Common myeloid progenitor, CD34-positive (primary cell): ENCODE results near the gene FASTKD2.
A peak's percentile ranks its signal among the peaks of the same experiment; 100 is the strongest.

Experiments
- CTCF ChIA-PET: fragments of 350-600 bp; sonication (Branson Sonifier 250); formaldehyde crosslinking; loops from one replicate; lab custom pipeline; 2021; ENCODE audit warnings: antibody characterized with exemption; lab: Charles Lee
- POLR2A ChIA-PET: fragments of 350-600 bp; sonication (Branson Sonifier 250); formaldehyde crosslinking; loops from one replicate; lab custom pipeline; 2021; ENCODE audit warnings: antibody characterized with exemption; lab: Charles Lee
- DNase-seq, 3 donors: peaks; one replicate each; pipeline versions ENCODE4 v3.0.0 to v3.0.0-alpha.2; 2013
- H3K27ac ChIP-seq, 2 experiments: 1 replicate in 1 of 2; 2 replicates in 1 of 2; pipeline ENCODE4 v1.7.0; 2013; ENCODE audit warnings: inconsistent platforms in 2 of 2, low read length in 2 of 2, mild to moderate bottlenecking in 2 of 2, low read depth in 1 of 2, moderate library complexity in 1 of 2; ENCODE audit not compliant: severe bottlenecking in 2 of 2, insufficient read depth in 1 of 2, poor library complexity in 1 of 2
- H3K27me3 ChIP-seq, 5 experiments: replicated peaks in 2 of 5; 1 replicate in 3 of 5; 2 replicates in 2 of 5; pipeline versions ENCODE4 v1.6.1 to v1.7.0; 2013; ENCODE audit warnings: low read length in 4 of 5, mild to moderate bottlenecking in 2 of 5, moderate library complexity in 2 of 5, inconsistent platforms in 1 of 5; ENCODE audit not compliant: insufficient read depth in 5 of 5, control insufficient read depth in 4 of 5
- H3K36me3 ChIP-seq, 4 experiments: 1 replicate in 2 of 4; 2 replicates in 2 of 4; pipeline versions ENCODE4 v1.6.1 to v1.7.0; 2013; ENCODE audit warnings: low read length in 3 of 4, control low read depth in 1 of 4, mild to moderate bottlenecking in 1 of 4; ENCODE audit not compliant: control insufficient read depth in 4 of 4, insufficient read depth in 4 of 4
- H3K4me1 ChIP-seq, 4 experiments: 1 replicate in 3 of 4; 2 replicates in 1 of 4; pipeline versions ENCODE4 v1.6.1 to v1.7.1; 2013; ENCODE audit warnings: low read length in 3 of 4, mild to moderate bottlenecking in 3 of 4, control low read depth in 1 of 4, inconsistent platforms in 1 of 4, moderate library complexity in 1 of 4; ENCODE audit not compliant: control insufficient read depth in 4 of 4, insufficient read depth in 4 of 4; ENCODE audit errors: control extremely low read depth in 1 of 4
- H3K4me3 ChIP-seq, 7 experiments: 1 replicate in 4 of 7; 2 replicates in 3 of 7; pipeline versions ENCODE4 v1.5.1 to v1.7.0; 2013; ENCODE audit warnings: mild to moderate bottlenecking in 7 of 7, low read length in 6 of 7, moderate library complexity in 6 of 7, inconsistent platforms in 2 of 7, low read depth in 2 of 7, control low read depth in 1 of 7; ENCODE audit not compliant: insufficient read depth in 4 of 7, control insufficient read depth in 1 of 7; ENCODE audit errors: extremely low read depth in 1 of 7
- H3K9me3 ChIP-seq, 5 experiments: 1 replicate in 4 of 5; 2 replicates in 1 of 5; pipeline versions ENCODE4 v1.6.1 to v1.7.1; 2013; ENCODE audit warnings: low read length in 4 of 5, mild to moderate bottlenecking in 2 of 5, inconsistent platforms in 1 of 5, low read depth in 1 of 5, moderate library complexity in 1 of 5; ENCODE audit not compliant: control insufficient read depth in 4 of 5, insufficient read depth in 2 of 5; ENCODE audit errors: control extremely low read depth in 1 of 5
- WGBS: methylation state at CpG from one replicate; pipeline ENCODE4 v1.1.5; 2013; ENCODE audit not compliant: insufficient coverage; 5-methylcytosine and 5-hydroxymethylcytosine counted together

Gene FASTKD2

GRCh38 chr2:206764673-206765241, 649 bp upstream of the FASTKD2 start:
- DNase-seq = no peak

GRCh38 chr2:206766057-206766930, 888 bp downstream of the FASTKD2 start:
- POLR2A ChIA-PET = interaction anchor here (0.6 to 0.7 kb wide), 2 partner anchors 58 to 66 kb away, joined by 3 to 4 read pairs; no protein-coding TSS in a partner anchor
- Histone ChIP-seq H3K9me3 (no peaks in the 10 kb centered on the region), H3K4me1 (peaks cover 6 to 29% (median 16%) of the 10 kb centered on the region in 4 experiments), H3K27me3 (peaks cover 0 to 3% (median 0%) of the 10 kb centered on the region in 5 experiments), H3K4me3 (peak overlapping the region; percentile 67 to 97 (median 91)), H3K27ac (peak overlapping the region; percentile 95 to 98), H3K36me3 (peaks cover 3 to 22% (median 12%) of the 10 kb centered on the region in 4 experiments)
- peak in 1 of 3 donors; percentile 6 for DNase-seq
- CTCF ChIA-PET = interaction anchor here (1.0 to 6.2 kb wide), 7 partner anchors 16 to 72 kb away, joined by 3 to 40 read pairs (median 7); no protein-coding TSS in a partner anchor
- WGBS = no CpG with 5 or more reads among the region's 12 CpGs

More at GRCh38 chr2:206764673-206765241, 649 bp upstream of the FASTKD2 start:
- peak overlapping the region; percentile 95 to 98 for H3K27ac ChIP-seq
- ChIA-PET POLR2A (no interaction called here), CTCF (interaction anchor here (1.0 to 3.2 kb wide), 6 partner anchors 18 to 70 kb away, joined by 3 to 14 read pairs (median 6); no protein-coding TSS in a partner anchor)
- H3K4me1 ChIP-seq = peaks cover 6 to 29% (median 16%) of the 10 kb centered on the region in 4 experiments
- H3K36me3 ChIP-seq = peaks cover 0 to 16% (median 6%) of the 10 kb centered on the region in 4 experiments
- WGBS = 14% methylated on average over 18 of the region's 18 CpGs
- peaks cover 0 to 3% (median 0%) of the 10 kb centered on the region in 5 experiments for H3K27me3 ChIP-seq
- H3K9me3 ChIP-seq = no peaks in the 10 kb centered on the region
- peak overlapping the region; percentile 67 to 97 (median 91) for H3K4me3 ChIP-seq

- ChIA-PET CTCF (interaction anchor here (1.4 to 4.2 kb wide), 2 partner anchors 80 to 703 kb away, joined by 3 to 17 read pairs; no protein-coding TSS in a partner anchor), POLR2A (no interaction called here)
Observed at GRCh38 chr2:206774871-206775270, 9.5 kb downstream of the FASTKD2 start.

GRCh38 chr2:206776432-206776831, 11.0 kb downstream of the FASTKD2 start:
- H3K9me3 ChIP-seq = peaks cover 5 to 27% (median 9%) of the 10 kb centered on the region in 5 experiments
- no peaks in the 10 kb centered on the region for H3K4me1 ChIP-seq
- peaks cover 26 to 80% (median 57%) of the 10 kb centered on the region in 4 experiments for H3K36me3 ChIP-seq
- no peaks in the 10 kb centered on the region for H3K27me3 ChIP-seq
- no peak overlapping the region for H3K4me3 ChIP-seq
- no peak for DNase-seq
- H3K27ac ChIP-seq = no peak overlapping the region
- ChIA-PET CTCF (interaction anchor here (12.1 kb wide), 1 partner anchor 79 kb away, joined by 159 read pairs; no protein-coding TSS in a partner anchor), POLR2A (interaction anchor here (1.1 kb wide), 1 partner anchor 77 kb away, joined by 3 read pairs; no protein-coding TSS in a partner anchor)

More at GRCh38 chr2:206774871-206775270, 9.5 kb downstream of the FASTKD2 start:
- no peak overlapping the region for H3K27ac ChIP-seq
- peaks cover 23 to 80% (median 51%) of the 10 kb centered on the region in 4 experiments for H3K36me3 ChIP-seq
- no peaks in the 10 kb centered on the region for H3K27me3 ChIP-seq
- no CpG with 5 or more reads among the region's 1 CpG for WGBS
- DNase-seq = no peak
- H3K4me3 ChIP-seq = no peak overlapping the region
- H3K9me3 ChIP-seq = peaks cover 2 to 16% (median 8%) of the 10 kb centered on the region in 5 experiments
- H3K4me1 ChIP-seq = no peaks in the 10 kb centered on the region

DNA sequence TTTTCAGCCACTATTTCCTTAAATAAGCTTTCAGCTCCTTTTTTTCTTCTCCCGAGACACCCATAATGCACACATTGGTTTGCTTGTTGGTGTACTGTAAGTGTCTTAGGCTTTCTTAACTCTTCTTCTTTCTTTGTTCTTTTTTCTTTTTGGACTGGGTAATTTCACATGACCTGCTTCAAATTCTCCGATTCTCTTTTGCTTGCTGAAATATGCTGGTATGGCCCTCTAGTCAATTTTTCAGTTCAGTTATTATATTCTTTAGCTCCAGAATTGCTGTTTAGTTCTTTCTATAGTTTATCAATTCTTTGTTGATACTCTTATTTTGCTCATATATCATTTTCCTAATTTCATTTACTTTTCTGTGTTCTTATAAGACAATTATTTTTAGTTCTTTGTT, 15.3 kb downstream of the FASTKD2 start:
- ChIA-PET POLR2A (interaction anchor here (0.6 kb wide), 1 partner anchor 11 kb away, joined by 3 read pairs; no protein-coding TSS in a partner anchor), CTCF (interaction anchor here (0.6 to 12.1 kb wide), 9 partner anchors 11 to 1554 kb away, joined by 3 to 159 read pairs (median 4); no protein-coding TSS in a partner anchor)
- Histone ChIP-seq H3K4me1 (no peaks in the 10 kb centered on the region), H3K4me3 (no peak overlapping the region), H3K9me3 (peaks cover 5 to 24% (median 8%) of the 10 kb centered on the region in 5 experiments), H3K27me3 (no peaks in the 10 kb centered on the region), H3K27ac (no peak overlapping the region), H3K36me3 (peaks cover 38 to 83% (median 61%) of the 10 kb centered on the region in 4 experiments)
- no CpG with 5 or more reads among the region's 2 CpGs for WGBS
- peak in 2 of 3 donors; percentile 12 to 29 for DNase-seq

- POLR2A ChIA-PET = no interaction called here
- DNase-seq = peak in 2 of 3 donors; percentile 31 to 38
- H3K36me3 ChIP-seq = peaks cover 48 to 88% (median 63%) of the 10 kb centered on the region in 4 experiments
- CTCF ChIA-PET = interaction anchor here (1.1 to 12.1 kb wide), 8 partner anchors 9 to 93 kb away, joined by 4 to 159 read pairs (median 11); partner anchors contain the start of genes FASTKD2 and MDH1B
- peaks cover 0 to 17% (median 5%) of the 10 kb centered on the region in 5 experiments for H3K9me3 ChIP-seq
- no peak overlapping the region for H3K4me3 ChIP-seq
- no peaks in the 10 kb centered on the region for H3K4me1 ChIP-seq
- 100% methylated on average over 1 of the region's 2 CpGs for WGBS
- H3K27ac ChIP-seq = no peak overlapping the region
- H3K27me3 ChIP-seq = no peaks in the 10 kb centered on the region
Observed at GRCh38 chr2:206783718-206784117, 18.3 kb downstream of the FASTKD2 start.
